K562 (cell line): ENCODE measurements around the gene RAB21. TPM values are rescaled to one million over a fixed set of nuclear protein-coding genes. Genes with fewer than 3 reads are reported as not detected.

ENCODE experiments used
- ATAC-seq: fragments of 200-7000 bp; cut with Tn5 transposase; 3 replicates; pipeline ENCODE4 v1.9.1; 2020; ENCODE audit warnings: moderate library complexity
- BruUV-seq: library from RNA; stranded (reverse); fragments of 400-500 nt; replicated peaks from 2 replicates; lab custom pipeline; 2021; lab: Mats Ljungman, UMichigan
- CTCF ChIA-PET: fragments of 300-600 bp; formaldehyde crosslinking; extraction: SDS; loops from one replicate; lab custom pipeline; 2021; ENCODE audit warnings: low intra/inter-chr PET ratio; lab: Yijun Ruan, JAX
- POLR2A ChIA-PET: fragments of 300-600, 350-650 bp; sonication (Branson Sonifier 250); formaldehyde crosslinking; extraction: SDS; loops from one replicate; lab custom pipeline; 2021; ENCODE audit warnings: antibody characterized with exemption, inconsistent platforms; lab: Yijun Ruan, JAX
- DNase-seq, 4 experiments: peaks; one replicate each; pipeline versions ENCODE4 v3.0.0 to v3.0.0-alpha.2; 2011 to 2018; ENCODE audit warnings: low spot score in 3 of 4, mixed read lengths in 3 of 4; ENCODE audit errors: extremely low read depth in 1 of 4
- FAIRE-seq: peaks from 2 replicates; lab custom pipeline; 2011; peaks lifted over from hg19 to GRCh38; lab: Jason Lieb, UNC
- H2AFZ ChIP-seq: 2 replicates; pipeline ENCODE4 v1.6.0; 2011; ENCODE audit warnings: low read depth, low read length, control low read depth, inconsistent platforms
- H3K27ac ChIP-seq: fragments of 200-600 bp; 3 replicates; pipeline ENCODE4 v1.8.0; 2011; ENCODE audit warnings: low read depth, mild to moderate bottlenecking, control low read depth, inconsistent platforms, low read length, moderate library complexity, mixed read lengths; ENCODE audit errors: extremely low read depth
- H3K27me3 ChIP-seq, 2 experiments: fragments of 300-600 bp in 1 of 2; 2 replicates in 1 of 2; 3 replicates in 1 of 2; pipeline versions ENCODE4 v1.6.0 to v1.8.0; 2011; ENCODE audit warnings: inconsistent platforms in 2 of 2, low read length in 2 of 2, mild to moderate bottlenecking in 1 of 2, mixed read lengths in 1 of 2, moderate library complexity in 1 of 2; ENCODE audit not compliant: control insufficient read depth in 2 of 2, insufficient read depth in 2 of 2
- H3K36me3 ChIP-seq: fragments of 300-600 bp; 3 replicates; pipeline ENCODE4 v1.8.0; 2011; ENCODE audit warnings: mild to moderate bottlenecking, low read length, inconsistent platforms; ENCODE audit not compliant: control insufficient read depth, insufficient read depth
- H3K4me1 ChIP-seq, 2 experiments: fragments of 200-600 bp in 1 of 2; replicated peaks in 1 of 2; 2 replicates in 1 of 2; 3 replicates in 1 of 2; pipeline versions ENCODE4 v1.5.1 to v1.8.0; 2011; ENCODE audit warnings: inconsistent platforms in 2 of 2, low read length in 2 of 2, mild to moderate bottlenecking in 1 of 2, mixed read lengths in 1 of 2, moderate library complexity in 1 of 2; ENCODE audit not compliant: control insufficient read depth in 2 of 2, insufficient read depth in 2 of 2
- H3K4me2 ChIP-seq: 2 replicates; pipeline ENCODE4 v1.6.1; 2011; ENCODE audit warnings: low read length, control low read depth, inconsistent platforms, mixed read lengths; ENCODE audit not compliant: insufficient read depth
- H3K4me3 ChIP-seq: fragments of 200-600 bp; sonication (generic), shearing (Covaris generic); 2 replicates; pipeline ENCODE4 v1.5.1; 2016; ENCODE audit warnings: control low read depth, inconsistent platforms
- H3K79me2 ChIP-seq: fragments of 200-600 bp; 3 replicates; pipeline ENCODE4 v1.8.0; 2011; ENCODE audit warnings: low read length, inconsistent platforms; ENCODE audit not compliant: control insufficient read depth, insufficient read depth
- H3K9ac ChIP-seq, 2 experiments: 2 replicates each; pipeline versions ENCODE4 v1.6.0 to v1.6.1; 2011; ENCODE audit warnings: low read depth in 2 of 2, low read length in 2 of 2, control low read depth in 1 of 2, inconsistent platforms in 1 of 2, mild to moderate bottlenecking in 1 of 2, mixed read lengths in 1 of 2; ENCODE audit not compliant: insufficient read depth in 1 of 2
- H3K9me1 ChIP-seq: one replicate; pipeline ENCODE4 v1.6.0; 2011; ENCODE audit warnings: inconsistent platforms, mild to moderate bottlenecking, low read length, moderate library complexity; ENCODE audit not compliant: control insufficient read depth, insufficient read depth
- H3K9me3 ChIP-seq: replicated peaks from 2 replicates; pipeline ENCODE4 v1.5.1; 2011; ENCODE audit warnings: low read depth, low read length, inconsistent platforms; ENCODE audit not compliant: control insufficient read depth, insufficient read depth
- H4K20me1 ChIP-seq: replicated peaks from 2 replicates; pipeline ENCODE4 v1.6.1; 2011; ENCODE audit warnings: low read length, inconsistent platforms, mixed read lengths; ENCODE audit not compliant: control insufficient read depth, insufficient read depth
- ZNF318 ChIP-seq, 2 experiments: fragments of 450-650 bp; IDR thresholded peaks; 2 replicates each; pipeline ENCODE4 v1.6.1; 2016; ENCODE audit warnings: mild to moderate bottlenecking in 2 of 2, borderline replicate concordance in 1 of 2, low read depth in 1 of 2, moderate library complexity in 1 of 2
- ZNF764 ChIP-seq: fragments of 250-450 bp; sonication (Bioruptor Pico); IDR thresholded peaks from 2 replicates; pipeline ENCODE4 v1.4.0; 2020; ENCODE audit warnings: low read depth, mild to moderate bottlenecking, moderate library complexity
- WGBS: fragments of 100-300 bp; shearing (Covaris generic); methylation state at CpG from one replicate; pipeline ENCODE4 v1.1.6; 2016; ENCODE audit warnings: low coverage, mixed read lengths; ENCODE audit not compliant: insufficient coverage; ENCODE audit errors: missing lambda C conversion rate; 5-methylcytosine and 5-hydroxymethylcytosine counted together
- in situ Hi-C: fragments of 300-500 bp; cut with MboI; formaldehyde crosslinking; loops from 4 replicates; pipeline ENCODE4 v1.15.0; 2018; ENCODE audit warnings: inconsistent platforms, mixed read lengths
- intact Hi-C: fragments of 100-400 bp; cut with micrococcal nuclease; formaldehyde crosslinking; loops from 2 replicates; pipeline ENCODE4 v1.14.2; 2022
- polyA plus RNA-seq, 8 experiments: library from polyadenylated mRNA; depleted of rRNA in 4 of 8; stranded (reverse) in 5 of 8; unstranded in 3 of 8; fragments of >200 nt; fragmentation: Nextera tagmentation in 2 of 8; fragmentation: Illumina TruSeq in 1 of 8; extraction: Ambion mirVana in 2 of 8; extraction: Trizol in 1 of 8; gene quantifications; 2 replicates each; pipeline versions ENCODE4 v1.2.1 to v1.2.3, GENCODE V29; 2011 to 2014; ENCODE audit warnings: inconsistent platforms in 1 of 8, missing spikeins in 1 of 8
- total RNA-seq, 7 experiments: library from RNA; depleted of rRNA in 6 of 7; stranded (reverse); fragments of >200 nt in 6 of 7; fragmentation: Illumina TruSeq in 2 of 7; extraction: Trizol in 2 of 7; gene quantifications; 2 replicates each; pipeline versions ENCODE4 v1.2.1 to v1.2.3, GENCODE V29; 2011 to 2021; ENCODE audit warnings: low replicate concordance in 1 of 7

The RAB21 gene
- total and polyA plus RNA-seq, 9 of the 15 experiments (the other 6 are each of a cell fraction or from before 2014, with no cell fraction given) = 5.3 to 45.6 (median 19.6) TPM

DNA sequence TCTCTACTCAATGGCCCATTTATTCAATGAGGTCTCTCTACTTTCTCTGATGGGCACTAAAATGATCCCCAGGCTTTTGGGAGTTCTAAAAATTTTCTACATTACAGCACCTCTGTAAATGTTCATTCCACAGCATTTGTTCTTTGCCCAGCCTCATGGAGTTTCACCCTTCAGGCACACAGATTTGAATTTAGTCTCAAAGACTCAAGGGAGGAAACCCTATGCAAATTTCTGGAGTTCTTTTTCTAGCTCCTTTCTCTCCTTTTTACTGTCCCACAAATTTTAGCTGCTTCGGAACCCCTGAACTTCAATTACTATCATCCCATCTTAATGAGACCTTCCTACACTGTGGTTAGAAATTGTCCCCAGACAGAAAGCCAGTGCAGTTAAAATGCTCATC, 17.5 kb upstream of the RAB21 start:
- POLR2A ChIA-PET = no interaction called here

More for the DNA sequence above, 17.5 kb upstream of the RAB21 start:
- Histone ChIP-seq H3K27me3 (no peaks in the 10 kb centered on the region), H4K20me1 (no peaks in the 10 kb centered on the region), H3K9me3 (no peaks in the 10 kb centered on the region), H3K9me1 (no peaks in the 10 kb centered on the region), H3K9ac (no peak overlapping the region), H3K79me2 (no peaks in the 10 kb centered on the region), H3K27ac (no peak overlapping the region), H3K36me3 (no peaks in the 10 kb centered on the region), H3K4me2 (no peak overlapping the region), H3K4me3 (no peak overlapping the region), H2AFZ (no peak overlapping the region), H3K4me1 (peaks cover 0 to 4% of the 10 kb centered on the region in 2 experiments; a peak in 2 of 5 replicates)
- ATAC-seq (no peak), DNase-seq (no peak), FAIRE-seq (no peak)
- TF ChIP-seq ZNF764 (CRISPR knock-in tag) (no peak), ZNF318 (IDR thresholded peaks at IDR 0.05; ENCODE audit: borderline replicate concordance in 1 of 2, low read depth in 1 of 2) (no peak)
- CTCF ChIA-PET = no interaction called here
- WGBS = 40% methylated on average over 1 of the region's 1 CpG
- in situ Hi-C loops (no loop called here), intact Hi-C loops (no loop called here)
- BruUV-seq = no TSS peak
